AG08395 (cell line): ENCODE measurements around the gene ZNF672.

ENCODE experiments used
- DNase-seq: peaks from one replicate; pipeline ENCODE4 v3.0.0; 2012; ENCODE audit warnings: mixed read lengths, low spot score

Gene ZNF672

GRCh38 chr1:248837045-248837780 is 811 bp upstream of the ZNF672 start:
- DNase-seq = no peak

- DNase-seq = peak; percentile 86
Measured at GRCh38 chr1:248838357-248839167, 538 bp downstream of the ZNF672 start.

GRCh38 chr1:248839168-248839555 is 1.1 kb downstream of the ZNF672 start:
- no peak for DNase-seq

GRCh38 chr1:248840946-248841345 is 2.9 kb downstream of the ZNF672 start:
- DNase-seq = no peak

- peak; percentile 47 for DNase-seq
Measured at GRCh38 chr1:248841702-248842395, 3.8 kb downstream of the ZNF672 start.

GRCh38 chr1:248842781-248843331 is 4.8 kb downstream of the ZNF672 start:
- DNase-seq = no peak

GRCh38 chr1:248843687-248844086 is 5.7 kb downstream of the ZNF672 start:
- no peak for DNase-seq

GRCh38 chr1:248844526-248844925 is 6.5 kb downstream of the ZNF672 start:
- no peak for DNase-seq

GRCh38 chr1:248847181-248847955 is 9.3 kb downstream of the ZNF672 start:
- no peak for DNase-seq

- DNase-seq = no peak
Measured at GRCh38 chr1:248847956-248848561, 10.0 kb downstream of the ZNF672 start.

GRCh38 chr1:248848602-248849001 is 10.6 kb downstream of the ZNF672 start:
- DNase-seq = no peak

GRCh38 chr1:248849152-248849551 is 11.1 kb downstream of the ZNF672 start:
- no peak for DNase-seq

- DNase-seq = no peak
Measured at GRCh38 chr1:248849637-248850036, 11.6 kb downstream of the ZNF672 start.

GRCh38 chr1:248850124-248850523 is 12.1 kb downstream of the ZNF672 start:
- no peak for DNase-seq

GRCh38 chr1:248850536-248851251 is 12.7 kb downstream of the ZNF672 start:
- no peak for DNase-seq

GRCh38 chr1:248851390-248851789 is 13.4 kb downstream of the ZNF672 start:
- no peak for DNase-seq

GRCh38 chr1:248852481-248853405 is 14.7 kb downstream of the ZNF672 start:
- DNase-seq = peak; percentile 88

GRCh38 chr1:248853663-248854375 is 15.8 kb downstream of the ZNF672 start:
- no peak for DNase-seq

- DNase-seq = no peak
Measured at GRCh38 chr1:248855580-248855979, 17.6 kb downstream of the ZNF672 start.
